Ishikawa (cell line): ENCODE data around the gene GABARAPL2.
A peak's percentile ranks its signal among the peaks of the same experiment; 100 is the strongest.

ENCODE experiments used
- CEBPB ChIP-seq: IDR thresholded peaks from 2 replicates; pipeline ENCODE4 v1.6.1; 2012
- FOXM1 ChIP-seq: IDR thresholded peaks from 2 replicates; pipeline ENCODE4 v1.6.1; 2012; ENCODE audit warnings: low read depth, borderline replicate concordance
- MAX ChIP-seq: IDR thresholded peaks from 2 replicates; pipeline ENCODE4 v1.6.1; 2012
- RAD21 ChIP-seq: IDR thresholded peaks from 2 replicates; pipeline ENCODE4 v1.6.1; 2012; ENCODE audit warnings: low read depth
- TAF1 ChIP-seq: IDR thresholded peaks from 2 replicates; pipeline ENCODE4 v1.6.1; 2012; ENCODE audit warnings: low read depth, mild to moderate bottlenecking
- ZBTB7A ChIP-seq: IDR thresholded peaks from 2 replicates; pipeline ENCODE4 v1.6.1; 2012; ENCODE audit warnings: low read depth

DNA sequence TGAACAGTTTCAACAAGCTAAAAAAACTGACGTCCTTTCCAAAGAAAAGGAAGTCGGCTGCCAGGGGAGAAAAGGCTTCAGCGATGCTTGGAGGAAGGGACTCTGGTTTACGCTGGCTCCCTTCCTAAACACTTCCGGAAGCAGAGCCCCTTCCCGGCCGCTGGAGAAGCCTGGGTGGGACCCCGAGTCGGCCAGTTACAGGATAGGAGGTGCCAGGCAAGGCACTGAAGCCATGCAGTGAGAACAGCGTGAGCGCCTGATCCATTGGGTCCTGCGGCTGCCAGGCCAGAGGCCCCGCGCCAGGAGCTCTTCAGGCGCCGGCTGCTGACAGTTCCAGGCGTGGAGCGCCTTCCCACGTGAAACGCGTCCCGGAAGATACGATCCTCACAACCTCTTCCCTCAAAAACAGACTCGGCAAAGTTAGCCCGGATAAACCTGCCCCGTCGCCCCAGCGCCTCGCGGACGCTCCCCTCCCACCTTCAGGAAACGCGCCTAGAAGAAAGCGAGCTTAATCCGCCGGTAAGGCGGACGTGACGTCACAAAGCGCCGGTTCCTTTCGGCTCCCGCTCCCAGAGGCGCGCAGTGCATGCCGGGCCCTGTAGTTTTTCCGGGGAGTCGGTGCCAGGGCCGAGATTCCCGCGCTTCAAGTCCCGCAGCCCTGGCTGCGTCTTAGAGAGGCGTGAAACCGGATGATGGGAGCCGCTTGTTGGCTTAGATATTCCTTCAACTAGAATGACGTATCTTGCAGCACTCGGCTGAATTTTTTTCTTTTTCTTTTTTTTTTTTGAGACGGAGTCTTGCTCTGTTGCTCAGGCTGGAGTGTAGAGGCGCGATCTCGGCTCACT, 56.8 kb downstream of the GABARAPL2 start, which contains the start of gene ADAT1:
- TF ChIP-seq ZBTB7A (no peak), RAD21 (no peak), TAF1 (peak; percentile 72; the same call in 1 of the 2 replicates), CEBPB (no peak), MAX (peak; percentile 93), FOXM1 (peak; percentile 20; the same call in 1 of the 2 replicates)
